Naive B cell (primary cell): ENCODE measurements around the gene ARHGEF39. TPM values are rescaled to one million over a fixed set of nuclear protein-coding genes. Genes with fewer than 3 reads are reported as not detected.
"Not testable (repeated sequence)": the region's sequence is repeated elsewhere in the genome, so short reads cannot be mapped to it uniquely, and the experiment has no call there.

Experiments
- ATAC-seq, 2 donors: fragments of 150-1000 bp; cut with Tn5 transposase; 2 replicates each; pipeline ENCODE4 v1.10.0; 2021; ENCODE audit warnings: low read depth in 2 of 2, mild to moderate bottlenecking in 2 of 2, moderate library complexity in 2 of 2
- DNase-seq: peaks from one replicate; pipeline ENCODE4 v3.0.0; 2022
- H3K27ac Mint-ChIP-seq, 6 donors: one replicate each; pipeline ENCODE4 v1.8.0; 2020 to 2022; ENCODE audit warnings: mild to moderate bottlenecking in 6 of 6, mixed read lengths in 6 of 6, moderate library complexity in 5 of 6, inconsistent platforms in 2 of 6
- H3K27me3 Mint-ChIP-seq, 3 donors: one replicate each; pipeline ENCODE4 v1.8.0; 2021 to 2022; ENCODE audit warnings: mixed read lengths in 3 of 3, mild to moderate bottlenecking in 1 of 3
- H3K36me3 Mint-ChIP-seq, 2 donors: one replicate each; pipeline ENCODE4 v1.8.0; 2020 to 2022; ENCODE audit warnings: mixed read lengths in 2 of 2, inconsistent platforms in 1 of 2, mild to moderate bottlenecking in 1 of 2
- H3K4me1 Mint-ChIP-seq, 3 donors: one replicate each; pipeline ENCODE4 v1.8.0; 2020 to 2022; ENCODE audit warnings: mixed read lengths in 3 of 3, inconsistent platforms in 1 of 3, mild to moderate bottlenecking in 1 of 3, moderate library complexity in 1 of 3
- H3K4me3 Mint-ChIP-seq, 8 donors: one replicate each; pipeline ENCODE4 v1.8.0; 2020 to 2022; ENCODE audit warnings: mild to moderate bottlenecking in 8 of 8, mixed read lengths in 8 of 8, moderate library complexity in 8 of 8, inconsistent platforms in 2 of 8
- H3K9me3 Mint-ChIP-seq, 7 donors: one replicate each; pipeline ENCODE4 v1.8.0; 2020 to 2022; ENCODE audit warnings: mixed read lengths in 7 of 7, mild to moderate bottlenecking in 5 of 7, inconsistent platforms in 2 of 7, moderate library complexity in 1 of 7
- polyA plus RNA-seq, 6 donors: library from polyadenylated mRNA; unstranded; fragments of 300-500 nt; fragmentation: Illumina TruSeq; gene quantifications; one replicate each; pipeline ENCODE4 v1.2.3, GENCODE V29; 2021; ENCODE audit warnings: low read depth in 6 of 6

Gene ARHGEF39
- polyA plus RNA-seq, 6 donors from 2014 or later, result 0.90 to 4.0 (median 2.4) TPM

DNA sequence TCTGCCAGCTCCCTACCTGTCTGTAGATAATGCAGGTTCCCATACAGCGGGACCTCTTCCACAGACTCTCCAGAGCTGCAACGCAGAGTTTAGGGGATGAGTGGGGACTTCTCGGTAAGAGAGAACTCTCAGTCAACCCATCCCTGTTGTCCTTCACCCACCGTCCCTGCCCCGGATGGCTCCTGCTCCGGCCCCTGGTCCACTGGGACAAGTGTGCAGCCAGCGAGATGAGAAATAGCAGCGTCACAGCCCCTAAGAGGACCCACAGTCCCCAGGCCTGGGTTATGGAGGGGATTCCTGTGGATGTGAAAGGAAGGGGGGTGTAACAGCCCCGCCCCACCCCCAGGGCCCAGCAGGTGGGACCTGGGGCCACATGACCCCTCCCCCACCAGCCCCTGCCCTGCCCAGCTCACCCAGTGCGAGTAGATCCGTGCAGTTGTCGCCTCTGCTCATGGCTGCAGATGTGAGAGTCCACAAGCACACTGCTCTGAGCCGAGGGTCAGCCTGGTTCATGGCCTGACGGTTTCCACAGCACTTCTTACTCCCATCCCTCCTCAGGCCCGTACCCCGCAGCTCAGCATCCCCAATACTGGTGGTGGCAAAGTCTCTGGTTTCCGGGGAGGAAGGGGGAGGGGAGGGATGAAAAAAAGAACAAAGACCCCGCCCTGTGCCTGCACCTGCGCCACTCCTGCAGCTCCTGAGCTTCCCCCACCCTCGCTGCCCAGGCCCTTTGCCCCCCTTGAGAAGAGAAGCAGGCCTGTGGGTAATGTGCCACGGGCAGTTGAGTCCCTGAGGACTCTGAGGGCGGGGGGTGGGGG, 14.4 kb downstream of the ARHGEF39 start, which contains the start of gene SIT1:
SIT1 (minus strand) TSS at position 591 of the 818 bp plus-strand sequence; CDS start at position 513, 78 bp downstream.
- Mint-ChIP-seq H3K27me3 (no peaks in the 10 kb centered on the region), H3K36me3 (no peaks in the 10 kb centered on the region), H3K4me1 (peaks cover 46 to 75% (median 57%) of the 10 kb centered on the region in 3 donors), H3K4me3 (peak within 1 kb of the TSS; percentile 82 to 98 (median 95)), H3K27ac (peak within 1 kb of the TSS; percentile 79 to 96 (median 92)), H3K9me3 (no peaks in the 10 kb centered on the region)
- DNase-seq (peak; percentile 42), ATAC-seq (no peak)

DNA sequence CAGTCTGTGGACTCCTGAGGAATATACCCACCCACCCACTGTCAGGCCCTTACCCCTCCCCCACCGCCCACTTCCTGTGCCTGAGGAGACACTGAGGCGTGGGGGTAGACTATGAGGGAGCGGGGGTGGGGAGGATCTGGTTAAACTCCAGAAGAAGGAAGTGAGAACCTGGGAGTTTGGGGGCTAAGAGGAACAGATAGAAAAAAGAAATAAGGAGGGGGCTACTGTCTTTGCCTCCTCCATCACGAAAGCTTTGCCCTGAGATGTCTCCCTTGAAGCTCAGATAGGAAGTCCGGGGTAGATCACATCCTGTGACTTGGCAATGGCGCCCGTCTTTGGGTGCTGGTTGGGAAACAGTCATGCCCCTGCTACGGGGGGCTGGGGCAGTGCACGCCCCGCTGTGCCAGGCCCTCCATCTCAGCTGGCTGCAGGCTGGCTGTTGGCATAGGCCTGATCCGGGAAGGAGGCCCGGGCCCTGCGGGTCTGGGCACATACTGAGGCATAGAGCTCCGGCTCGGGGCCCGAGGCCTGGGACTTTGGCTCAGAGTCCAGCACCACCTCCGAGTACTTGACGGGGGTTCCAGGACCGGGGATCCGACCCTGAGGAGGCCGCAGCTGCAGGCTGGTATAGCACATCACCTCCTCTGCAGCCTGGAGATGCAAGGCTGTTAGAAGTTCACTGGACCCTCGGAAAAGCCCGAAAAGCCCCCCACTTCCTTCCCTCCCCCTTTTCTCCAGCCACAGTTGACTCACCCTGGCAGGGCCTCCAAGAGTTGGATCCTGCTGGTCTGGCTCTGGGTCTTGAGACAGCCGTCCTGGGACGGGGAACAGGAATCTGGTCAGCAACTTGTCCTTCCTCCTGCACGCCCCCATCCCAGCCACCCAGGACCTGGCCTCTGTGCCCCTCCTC, 15.3 kb downstream of the ARHGEF39 start:
- DNase-seq (peak; percentile 37), ATAC-seq (no peak)
- Mint-ChIP-seq H3K4me3 (peak overlapping the region; percentile 82 to 98 (median 95)), H3K4me1 (peaks cover 44 to 78% (median 66%) of the 10 kb centered on the region in 3 donors), H3K36me3 (no peaks in the 10 kb centered on the region), H3K9me3 (no peaks in the 10 kb centered on the region), H3K27me3 (no peaks in the 10 kb centered on the region), H3K27ac (peak overlapping the region; percentile 90 to 98 (median 94))

DNA sequence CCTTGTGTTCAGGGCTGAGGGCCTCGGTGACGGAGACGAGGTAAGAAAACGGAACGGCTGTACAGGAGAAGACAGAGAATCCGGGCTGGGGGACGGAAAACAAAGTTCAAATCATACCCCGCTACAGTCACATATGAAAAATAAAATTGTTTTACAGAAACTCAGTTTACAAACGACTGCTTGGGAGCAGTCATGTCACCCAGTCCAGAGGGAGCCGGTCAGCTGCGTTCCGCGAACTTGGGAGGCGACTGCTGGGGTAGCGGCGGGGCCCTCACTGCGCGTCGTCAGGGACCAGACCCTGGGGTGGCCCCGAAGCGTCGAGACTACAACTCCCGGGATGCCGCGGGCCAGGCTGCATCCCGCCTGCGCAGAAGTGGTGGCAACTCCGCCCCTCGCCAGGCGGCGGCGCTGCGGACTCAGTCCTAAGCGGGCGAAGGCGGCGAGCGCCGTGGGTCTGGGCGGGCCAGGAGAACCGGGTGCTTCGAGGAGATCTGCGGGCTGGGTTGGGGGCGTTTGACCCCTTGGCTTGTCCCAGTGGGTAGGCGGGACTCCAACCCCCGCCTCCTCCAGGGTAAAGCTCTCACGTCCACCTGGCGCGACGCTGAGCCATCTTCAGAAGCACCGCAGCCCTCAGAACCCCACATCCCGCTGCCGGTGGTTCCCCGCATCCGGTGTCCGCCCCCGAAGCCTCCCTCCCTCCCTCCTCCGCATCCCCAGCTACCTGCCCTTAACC, 18.3 kb downstream of the ARHGEF39 start:
- Mint-ChIP-seq H3K27ac (peak overlapping the region; percentile 96 to 99 (median 98)), H3K36me3 (no peaks in the 10 kb centered on the region), H3K27me3 (no peaks in the 10 kb centered on the region), H3K9me3 (no peaks in the 10 kb centered on the region), H3K4me3 (peak overlapping the region; percentile 96 to 99 (median 98)), H3K4me1 (peaks cover 55 to 87% (median 82%) of the 10 kb centered on the region in 3 donors)
- ATAC-seq (peak; percentile 83 to 86), DNase-seq (peak; percentile 92)

- no peak for ATAC-seq
- H3K4me3 Mint-ChIP-seq, result peak overlapping the region; percentile 96 to 99 (median 98)
- no peak for DNase-seq
- H3K4me1 Mint-ChIP-seq, result peaks cover 57 to 87% (median 82%) of the 10 kb centered on the region in 3 donors
- no peaks in the 10 kb centered on the region for H3K36me3 Mint-ChIP-seq
- no peaks in the 10 kb centered on the region for H3K27me3 Mint-ChIP-seq
- H3K9me3 Mint-ChIP-seq, result no peaks in the 10 kb centered on the region
- peak overlapping the region; percentile 96 to 99 (median 98) for H3K27ac Mint-ChIP-seq
Measured at GRCh38 chr9:35646153-35646532, 18.9 kb downstream of the ARHGEF39 start.

GRCh38 chr9:35645736-35646135, 19.3 kb downstream of the ARHGEF39 start:
- H3K27me3 Mint-ChIP-seq, result not testable (repeated sequence)

GRCh38 chr9:35643046-35643445, 21.9 kb downstream of the ARHGEF39 start:
- H3K27me3 Mint-ChIP-seq, result no peaks in the 10 kb centered on the region
- H3K9me3 Mint-ChIP-seq, result peaks cover 0 to 4% (median 0%) of the 10 kb centered on the region in 7 donors
- peak overlapping the region in 6 of 8 donors; percentile 10 to 53 (median 33) for H3K4me3 Mint-ChIP-seq
- peaks cover 51 to 87% (median 75%) of the 10 kb centered on the region in 3 donors for H3K4me1 Mint-ChIP-seq
- peaks cover 0 to 8% of the 10 kb centered on the region in 2 donors for H3K36me3 Mint-ChIP-seq
- DNase-seq (no peak), ATAC-seq (no peak)
- peak overlapping the region in 5 of 6 donors; percentile 78 to 99 (median 91) for H3K27ac Mint-ChIP-seq

More at GRCh38 chr9:35645736-35646135, 19.3 kb downstream of the ARHGEF39 start:
- Mint-ChIP-seq H3K4me3 (peak overlapping the region; percentile 96 to 99 (median 98)), H3K27ac (peak overlapping the region; percentile 96 to 99 (median 98)), H3K4me1 (peaks cover 55 to 87% (median 82%) of the 10 kb centered on the region in 3 donors)
- ATAC-seq, H3K9me3 Mint-ChIP-seq, H3K36me3 Mint-ChIP-seq, DNase-seq: not testable (repeated sequence)

- H3K36me3 Mint-ChIP-seq, DNase-seq, H3K27me3 Mint-ChIP-seq, H3K9me3 Mint-ChIP-seq, ATAC-seq: not testable (repeated sequence)
- H3K4me3 Mint-ChIP-seq, result peak overlapping the region; percentile 44 to 83 (median 67)
- H3K27ac Mint-ChIP-seq, result peak overlapping the region; percentile 74 to 93 (median 90)
- peaks cover 57 to 94% (median 81%) of the 10 kb centered on the region in 3 donors for H3K4me1 Mint-ChIP-seq
Measured at GRCh38 chr9:35641478-35641877, 23.5 kb downstream of the ARHGEF39 start.

DNA sequence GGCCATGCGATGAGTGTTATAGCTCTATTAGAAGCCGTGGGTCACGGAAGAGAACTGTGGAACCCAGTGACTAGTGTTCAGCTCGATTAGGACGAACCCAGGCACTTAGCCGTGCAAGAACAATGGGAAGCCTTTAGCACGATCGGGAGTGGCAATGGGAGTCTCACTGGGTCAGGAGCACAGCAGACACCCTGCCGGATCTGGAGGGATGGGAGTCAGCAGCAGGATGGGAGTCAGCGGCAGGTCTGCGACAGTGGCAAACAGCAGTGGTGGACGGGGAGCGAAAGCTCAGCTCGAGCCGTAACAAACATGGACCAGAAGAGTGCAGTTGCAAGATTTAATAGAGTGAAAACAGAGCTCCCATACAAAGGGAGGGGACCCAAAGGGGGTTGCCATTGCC, 24.6 kb downstream of the ARHGEF39 start:
- DNase-seq, ATAC-seq, H3K9me3 Mint-ChIP-seq, H3K36me3 Mint-ChIP-seq, H3K27me3 Mint-ChIP-seq: not testable (repeated sequence)
- H3K4me3 Mint-ChIP-seq, result peak overlapping the region; percentile 30 to 85 (median 72)
- peaks cover 61 to 97% (median 83%) of the 10 kb centered on the region in 3 donors for H3K4me1 Mint-ChIP-seq
- H3K27ac Mint-ChIP-seq, result peak overlapping the region in 5 of 6 donors; percentile 82 to 96 (median 92)

DNA sequence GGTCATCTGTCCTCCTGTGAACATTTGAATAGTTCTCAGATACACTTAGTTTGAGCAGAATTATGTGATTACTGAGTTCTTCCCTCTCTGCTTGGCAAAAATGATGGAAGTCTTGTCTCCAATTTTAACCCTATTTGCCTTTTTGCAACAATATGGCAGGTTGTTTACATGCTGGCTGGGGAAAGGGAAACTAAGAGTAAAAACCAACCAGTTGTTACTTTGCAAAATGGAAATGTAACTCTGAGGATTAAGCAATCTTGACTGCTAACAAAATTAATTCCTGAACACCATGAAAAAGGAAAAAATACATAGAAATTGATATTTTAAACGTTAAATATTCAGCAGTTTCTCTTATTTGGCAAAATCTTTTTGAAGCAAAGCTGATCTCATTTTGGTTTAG, 25.4 kb downstream of the ARHGEF39 start:
- Mint-ChIP-seq H3K27me3 (no peaks in the 10 kb centered on the region), H3K9me3 (peaks cover 0 to 6% (median 0%) of the 10 kb centered on the region in 7 donors), H3K27ac (peak overlapping the region; percentile 90 to 98 (median 94)), H3K36me3 (peaks cover 0 to 8% of the 10 kb centered on the region in 2 donors), H3K4me1 (peaks cover 65 to 97% (median 83%) of the 10 kb centered on the region in 3 donors), H3K4me3 (peak overlapping the region; percentile 55 to 88 (median 70))
- DNase-seq, result no peak
- ATAC-seq, result no peak

- not testable (repeated sequence) for H3K9me3 Mint-ChIP-seq, DNase-seq, H3K36me3 Mint-ChIP-seq, H3K27me3 Mint-ChIP-seq
- H3K27ac Mint-ChIP-seq, result peak overlapping the region; percentile 90 to 98 (median 94)
- peaks cover 65 to 97% (median 83%) of the 10 kb centered on the region in 3 donors for H3K4me1 Mint-ChIP-seq
- H3K4me3 Mint-ChIP-seq, result peak overlapping the region; percentile 55 to 88 (median 70)
- ATAC-seq, result peak; percentile 20
Measured at GRCh38 chr9:35639225-35639624, 25.8 kb downstream of the ARHGEF39 start.

DNA sequence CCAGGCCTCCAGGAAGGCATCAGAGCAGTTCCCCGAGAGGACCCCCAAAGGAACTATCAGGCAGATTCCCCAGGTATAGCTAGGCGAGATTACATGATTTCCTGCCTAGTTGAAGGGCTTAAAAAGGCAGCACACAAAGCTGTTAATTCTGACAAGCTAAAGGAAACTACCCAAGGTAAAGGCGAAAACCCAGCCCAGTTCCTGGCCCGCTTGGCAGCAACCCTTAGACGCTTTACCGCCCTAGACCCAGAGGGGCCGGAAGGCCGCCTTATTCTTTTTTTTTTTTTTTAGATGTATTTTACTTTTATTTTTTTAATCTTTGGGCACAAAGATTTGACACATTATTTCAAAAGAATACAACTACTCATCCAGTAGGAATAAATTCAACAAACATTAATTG, 26.2 kb downstream of the ARHGEF39 start:
- Mint-ChIP-seq H3K4me1 (peaks cover 68 to 98% (median 87%) of the 10 kb centered on the region in 3 donors), H3K4me3 (peak overlapping the region in 7 of 8 donors; percentile 45 to 88 (median 74)), H3K27ac (peak overlapping the region; percentile 90 to 99 (median 95))
- ATAC-seq, result peak; percentile 20 to 23
- DNase-seq, H3K36me3 Mint-ChIP-seq, H3K27me3 Mint-ChIP-seq, H3K9me3 Mint-ChIP-seq: not testable (repeated sequence)

GRCh38 chr9:35637427-35637955, 27.5 kb downstream of the ARHGEF39 start:
- not testable (repeated sequence) for H3K9me3 Mint-ChIP-seq, H3K36me3 Mint-ChIP-seq, DNase-seq, H3K27me3 Mint-ChIP-seq, ATAC-seq
- H3K4me3 Mint-ChIP-seq, result peak overlapping the region; percentile 46 to 90 (median 77)
- peak overlapping the region; percentile 90 to 99 (median 95) for H3K27ac Mint-ChIP-seq
- H3K4me1 Mint-ChIP-seq, result peaks cover 69 to 95% (median 83%) of the 10 kb centered on the region in 3 donors
